AG04450 (cell line): ENCODE data around the gene PPP2R5E. TPM values are rescaled to one million over a fixed set of nuclear protein-coding genes. Genes with fewer than 3 reads are reported as not detected.

Experiments used
- CTCF ChIA-PET: fragments of 300-600, 350-600 bp; formaldehyde crosslinking; extraction: SDS; loops from one replicate; lab custom pipeline; 2022; ENCODE audit warnings: antibody characterized with exemption, inconsistent platforms; lab: Charles Lee
- POLR2A ChIA-PET: fragments of 350-600 bp; formaldehyde crosslinking; extraction: SDS; loops from one replicate; lab custom pipeline; 2021; ENCODE audit warnings: antibody characterized with exemption, inconsistent platforms; lab: Yijun Ruan, JAX
- DNase-seq: peaks from one replicate; pipeline ENCODE4 v3.0.0-alpha.2; 2011; ENCODE audit warnings: low read depth, low spot score
- H3K27ac ChIP-seq: one replicate; pipeline ENCODE4 v1.5.1; 2012; ENCODE audit warnings: low read depth, low read length, control low read depth
- H3K27me3 ChIP-seq: one replicate; pipeline ENCODE4 v1.6.0; 2012; ENCODE audit warnings: low read length; ENCODE audit not compliant: control insufficient read depth, insufficient read depth
- H3K4me3 ChIP-seq: 2 replicates; pipeline ENCODE4 v1.5.1; 2011; ENCODE audit warnings: mild to moderate bottlenecking, low read depth, low read length, control low read depth
- H3K9me3 ChIP-seq: 2 replicates; pipeline ENCODE4 v1.5.1; 2012; ENCODE audit warnings: low read length; ENCODE audit not compliant: control insufficient read depth, insufficient read depth
- polyA plus RNA-seq: library from polyadenylated mRNA; depleted of rRNA; stranded (reverse); fragments of >200 nt; gene quantifications from 2 replicates; pipeline ENCODE4 v1.2.3, GENCODE V29; 2011
- TF ChIP-seq, protein P1 (sequence below): IDR thresholded peaks from 2 replicates; pipeline ENCODE4 v1.5.1; 2011; ENCODE audit warnings: low read depth, low read length, control low read depth, inconsistent platforms

The PPP2R5E gene
- polyA plus RNA-seq, 1 experiment: 20.3 TPM

- CTCF ChIA-PET: no interaction called here
- Histone ChIP-seq H3K9me3 (no peaks in the 10 kb centered on the region), H3K27me3 (no peaks in the 10 kb centered on the region), H3K27ac (no peak overlapping the region), H3K4me3 (no peak overlapping the region)
- TF ChIP-seq, protein P1, sequence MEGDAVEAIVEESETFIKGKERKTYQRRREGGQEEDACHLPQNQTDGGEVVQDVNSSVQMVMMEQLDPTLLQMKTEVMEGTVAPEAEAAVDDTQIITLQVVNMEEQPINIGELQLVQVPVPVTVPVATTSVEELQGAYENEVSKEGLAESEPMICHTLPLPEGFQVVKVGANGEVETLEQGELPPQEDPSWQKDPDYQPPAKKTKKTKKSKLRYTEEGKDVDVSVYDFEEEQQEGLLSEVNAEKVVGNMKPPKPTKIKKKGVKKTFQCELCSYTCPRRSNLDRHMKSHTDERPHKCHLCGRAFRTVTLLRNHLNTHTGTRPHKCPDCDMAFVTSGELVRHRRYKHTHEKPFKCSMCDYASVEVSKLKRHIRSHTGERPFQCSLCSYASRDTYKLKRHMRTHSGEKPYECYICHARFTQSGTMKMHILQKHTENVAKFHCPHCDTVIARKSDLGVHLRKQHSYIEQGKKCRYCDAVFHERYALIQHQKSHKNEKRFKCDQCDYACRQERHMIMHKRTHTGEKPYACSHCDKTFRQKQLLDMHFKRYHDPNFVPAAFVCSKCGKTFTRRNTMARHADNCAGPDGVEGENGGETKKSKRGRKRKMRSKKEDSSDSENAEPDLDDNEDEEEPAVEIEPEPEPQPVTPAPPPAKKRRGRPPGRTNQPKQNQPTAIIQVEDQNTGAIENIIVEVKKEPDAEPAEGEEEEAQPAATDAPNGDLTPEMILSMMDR: no peak
- DNase-seq: no peak
- POLR2A ChIA-PET: no interaction called here
These were observed 77.8 kb downstream of the PPP2R5E start for GRCh38 chr14:63465347-63465746.

DNA sequence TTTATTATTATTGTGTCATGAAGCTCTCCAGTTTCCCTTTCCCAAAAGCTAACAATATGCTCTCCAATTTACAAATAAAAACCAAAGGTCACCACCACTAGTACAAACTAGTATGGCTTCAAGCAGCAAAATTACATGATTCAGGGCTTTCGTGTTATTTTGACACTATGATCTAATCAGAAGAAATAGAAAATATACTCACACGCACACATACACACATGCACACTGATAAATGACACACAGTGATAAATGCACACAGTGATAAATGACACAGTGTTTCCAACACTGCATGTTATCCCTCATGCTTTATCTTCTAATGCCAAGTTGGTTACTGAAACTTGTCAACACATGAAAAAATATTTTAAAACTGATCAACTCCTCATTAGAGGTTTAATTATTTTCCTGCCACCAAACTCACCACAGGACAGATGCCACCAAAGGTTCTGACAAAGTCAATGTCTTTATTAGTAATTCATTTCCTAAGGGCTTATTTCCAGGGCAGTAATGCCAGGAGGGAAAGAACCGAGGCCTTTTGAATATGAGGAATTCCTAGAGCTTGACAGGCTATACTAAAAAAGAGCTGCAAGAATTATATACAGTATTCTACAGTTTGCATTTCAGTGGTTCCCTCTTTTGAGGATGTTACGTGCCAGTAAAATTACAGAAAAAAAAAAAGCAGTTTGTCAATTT lies 82.4 kb downstream of the PPP2R5E start:
- TF ChIP-seq, protein P1: no peak
- Histone ChIP-seq H3K4me3 (no peak overlapping the region), H3K27ac (no peak overlapping the region), H3K9me3 (no peaks in the 10 kb centered on the region), H3K27me3 (no peaks in the 10 kb centered on the region)
- POLR2A ChIA-PET: no interaction called here
- no peak for DNase-seq
- CTCF ChIA-PET: no interaction called here

GRCh38 chr14:63459738-63460137 lies 83.4 kb downstream of the PPP2R5E start:
- Histone ChIP-seq H3K9me3 (no peaks in the 10 kb centered on the region), H3K27me3 (no peaks in the 10 kb centered on the region), H3K4me3 (no peak overlapping the region), H3K27ac (no peak overlapping the region)
- CTCF ChIA-PET: interaction anchor here (0.6 kb wide), 1 partner anchor 133 kb away, joined by 3 read pairs; no protein-coding TSS in a partner anchor
- TF ChIP-seq, protein P1: no peak
- POLR2A ChIA-PET: no interaction called here
- DNase-seq: no peak

DNA sequence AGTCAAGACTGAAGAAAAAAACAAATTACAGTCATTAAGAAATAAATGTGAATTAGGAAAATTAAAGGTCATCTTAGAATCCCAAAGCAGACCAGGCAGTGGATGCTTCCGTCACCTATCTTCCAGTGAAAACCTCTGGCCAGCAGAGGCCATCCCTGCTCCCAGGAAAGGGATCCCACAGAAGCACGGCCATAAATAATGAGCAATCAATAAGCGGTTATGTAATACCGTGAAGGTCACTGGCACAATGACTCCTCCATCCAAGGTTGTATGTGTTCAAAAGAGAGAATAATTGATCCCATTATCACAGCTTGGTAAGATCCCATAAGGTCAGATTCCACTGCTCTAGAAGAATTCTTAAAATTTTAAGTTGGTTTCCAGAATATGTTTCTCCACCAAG lies 85.7 kb downstream of the PPP2R5E start:
- no peak for DNase-seq
- Histone ChIP-seq H3K4me3 (no peak overlapping the region), H3K27ac (no peak overlapping the region), H3K27me3 (no peaks in the 10 kb centered on the region), H3K9me3 (no peaks in the 10 kb centered on the region)
- TF ChIP-seq, protein P1: no peak
- ChIA-PET POLR2A (no interaction called here), CTCF (no interaction called here)

DNA sequence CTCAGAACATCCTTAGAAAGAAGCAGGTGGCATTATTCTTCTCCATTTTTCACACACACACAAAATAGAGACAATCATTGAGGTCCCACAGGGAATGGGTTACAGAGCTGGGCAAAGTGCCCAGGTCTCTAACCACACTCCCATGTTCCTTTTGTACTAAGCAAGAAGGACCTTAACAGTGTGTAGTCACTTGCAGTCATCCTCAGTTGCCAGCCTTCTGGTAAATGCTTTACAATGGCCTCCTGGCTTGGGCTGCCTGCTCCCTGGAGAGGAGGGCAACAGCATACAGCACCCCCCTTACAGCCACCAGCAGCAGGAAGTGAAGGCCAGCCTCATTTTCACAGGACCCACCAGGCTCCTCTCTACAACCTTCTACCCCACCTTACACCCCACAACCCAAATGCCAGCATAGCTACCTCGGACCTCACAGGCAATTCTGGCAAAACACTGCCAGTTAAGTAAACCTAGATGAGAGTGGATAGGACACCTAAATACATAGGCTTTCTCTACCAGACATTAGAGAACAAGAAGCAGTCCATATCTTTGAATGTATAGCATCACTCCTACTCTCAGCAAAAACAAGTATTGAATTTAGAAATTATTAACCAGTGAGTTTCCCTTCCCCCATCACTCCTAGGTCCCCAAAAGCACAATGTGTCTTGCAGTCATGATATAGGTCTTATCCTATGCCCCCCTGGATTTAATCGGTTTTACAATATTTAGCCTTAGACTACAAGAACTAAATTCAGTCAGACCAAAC lies 88.1 kb downstream of the PPP2R5E start:
- ChIA-PET POLR2A (no interaction called here), CTCF (interaction anchor here (0.6 kb wide), 1 partner anchor 991 kb away, joined by 4 read pairs; no protein-coding TSS in a partner anchor)
- Histone ChIP-seq H3K27ac (no peak overlapping the region), H3K4me3 (no peak overlapping the region), H3K9me3 (no peaks in the 10 kb centered on the region), H3K27me3 (no peaks in the 10 kb centered on the region)
- TF ChIP-seq, protein P1: no peak
- DNase-seq: no peak
